Measurements from ENCODE around the gene EVI5.
"Not testable (repeated sequence)": the region's sequence is repeated elsewhere in the genome, so short reads cannot be mapped to it uniquely, and the experiment has no call there.

EVI5 gene

DNA sequence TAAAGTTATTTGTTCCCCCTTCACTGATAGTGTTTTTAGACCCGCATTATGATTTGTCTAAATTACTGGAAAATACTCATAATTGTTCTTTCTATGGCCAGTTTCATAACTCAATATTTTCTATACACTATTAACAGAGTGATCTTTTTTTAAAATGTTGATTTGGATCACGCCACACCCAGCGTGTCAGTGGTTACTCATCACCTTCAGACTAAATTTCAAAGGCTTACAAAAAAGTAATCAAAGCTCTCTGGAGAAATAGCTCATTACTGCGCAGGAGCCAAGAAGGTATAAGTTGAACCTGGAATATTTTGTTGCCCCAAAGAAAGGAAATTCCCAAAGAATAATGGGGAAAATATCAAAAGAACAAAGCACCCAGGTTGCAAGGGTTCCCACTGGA is 104.9 kb downstream of the EVI5 start:
- no peak for DNase-seq

DNA sequence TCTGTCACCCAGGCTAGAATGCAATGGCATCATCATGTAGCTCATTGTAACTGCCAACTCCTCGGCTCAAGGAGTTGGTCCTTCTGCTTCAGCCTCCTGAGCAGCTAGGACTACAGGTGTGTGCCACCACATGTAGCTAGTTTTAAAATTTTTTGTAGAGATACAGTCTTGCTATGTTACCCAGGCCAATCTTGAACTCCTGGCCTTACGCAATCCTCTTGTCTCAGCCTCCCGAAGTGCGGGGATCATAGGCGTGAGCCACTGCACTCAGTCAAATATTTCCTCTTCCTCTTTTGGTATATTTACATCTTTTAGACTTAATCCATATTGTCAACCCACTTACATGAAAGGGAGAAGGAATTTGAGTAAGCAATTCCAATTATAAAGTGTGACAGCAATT is 121.1 kb downstream of the EVI5 start:
- DNase-seq = no peak

DNA sequence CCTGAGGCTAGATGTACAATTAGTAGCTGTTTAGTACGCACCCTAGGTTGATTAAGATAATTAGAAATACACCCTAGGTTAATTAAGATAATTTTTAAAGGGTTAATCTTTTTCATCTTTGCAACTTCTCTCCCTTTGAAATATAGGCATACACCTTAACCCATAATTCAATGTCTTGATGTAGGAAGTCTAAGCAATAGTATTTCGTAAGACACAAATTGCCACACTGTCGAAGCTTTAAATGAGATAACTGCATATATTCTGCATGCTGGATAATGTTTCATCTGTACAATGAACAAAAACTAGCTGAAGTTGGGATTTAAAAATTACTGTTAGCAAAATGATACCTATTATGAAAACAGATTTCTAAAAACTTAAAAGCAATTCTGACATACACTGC is 122.9 kb downstream of the EVI5 start:
- DNase-seq = no peak

DNA sequence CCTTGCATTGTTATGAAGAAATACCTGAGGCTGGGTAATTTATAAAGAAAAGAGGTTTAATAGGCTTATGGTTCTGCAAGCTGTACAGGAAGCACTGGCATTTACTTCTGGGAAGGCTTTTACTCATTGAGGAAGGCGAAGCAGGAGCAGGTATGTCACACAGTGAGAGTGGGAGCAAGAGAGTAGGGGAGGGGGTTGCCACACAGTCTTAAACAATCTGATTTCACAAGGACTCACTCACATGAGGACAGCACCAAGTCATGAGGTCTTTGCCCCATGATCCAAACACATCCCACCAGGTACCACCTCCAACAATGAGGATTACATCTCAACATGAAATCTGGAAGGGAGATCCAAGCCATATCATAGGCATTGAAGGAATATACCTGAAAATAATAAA is 127.2 kb downstream of the EVI5 start:
- DNase-seq = no peak

DNA sequence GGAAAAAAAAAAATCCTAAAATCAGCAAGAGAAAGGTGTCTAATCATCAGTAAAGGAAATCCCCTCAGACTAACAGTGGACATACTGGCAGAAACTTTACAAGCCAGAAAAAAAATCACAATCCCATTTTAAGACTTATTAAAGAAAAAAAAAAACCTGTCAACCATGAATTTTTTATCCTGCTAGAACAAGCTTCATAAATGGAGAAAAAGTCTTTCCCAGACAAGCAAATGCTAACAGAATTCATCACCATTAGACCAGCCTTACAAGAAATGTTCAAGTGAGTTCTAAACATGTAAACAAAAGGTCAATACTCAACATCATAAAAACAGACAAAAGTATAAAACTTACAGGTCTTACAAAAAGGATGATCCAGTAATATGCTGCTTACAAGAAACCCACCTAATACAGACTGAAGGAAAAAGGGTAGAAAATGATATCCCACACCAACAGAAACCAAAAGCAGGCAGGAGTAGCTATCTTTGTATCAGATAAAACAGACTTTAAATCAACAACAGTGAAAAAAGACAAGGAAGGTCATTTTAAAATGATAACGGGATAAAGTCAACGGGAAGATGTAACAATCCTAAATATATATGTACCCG is 129.6 kb downstream of the EVI5 start:
- DNase-seq = no peak

DNA sequence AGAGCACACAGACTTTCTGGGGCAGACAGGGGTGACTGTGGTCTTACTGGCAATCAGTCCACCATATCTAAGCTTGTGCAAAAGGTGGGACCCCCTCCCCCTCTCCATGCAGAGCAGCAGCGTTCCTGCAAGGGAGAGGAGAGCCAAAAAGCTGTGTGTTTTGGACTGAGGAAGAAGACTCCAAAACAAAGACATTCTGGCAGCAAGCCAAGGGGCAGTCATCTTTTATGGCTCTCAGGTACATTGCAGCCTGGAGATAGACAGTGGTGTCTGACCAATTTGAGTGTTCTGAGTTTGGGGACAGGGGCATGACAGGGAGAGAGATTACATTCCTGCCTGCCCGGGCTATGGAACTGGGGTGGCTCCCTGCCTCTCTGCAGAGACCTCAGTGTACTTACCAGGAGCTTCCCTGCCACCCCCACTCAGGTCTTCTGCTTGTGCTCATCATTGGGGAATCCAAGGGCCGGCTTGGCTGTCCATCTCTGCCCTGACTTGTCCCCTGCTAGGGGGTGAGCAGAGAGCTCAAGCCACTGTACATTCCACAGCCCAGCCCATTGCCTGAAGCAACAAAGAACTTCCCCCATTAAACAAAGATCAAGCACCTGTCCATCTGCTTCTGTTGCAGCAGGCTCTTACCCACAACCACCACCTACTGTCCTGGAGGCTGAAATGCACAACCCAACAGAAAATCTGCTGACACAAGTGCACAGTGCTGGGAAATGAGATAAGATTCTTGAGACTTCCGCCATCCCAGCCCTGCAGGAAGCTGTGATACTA is 131.1 kb downstream of the EVI5 start:
- no peak for DNase-seq

DNA sequence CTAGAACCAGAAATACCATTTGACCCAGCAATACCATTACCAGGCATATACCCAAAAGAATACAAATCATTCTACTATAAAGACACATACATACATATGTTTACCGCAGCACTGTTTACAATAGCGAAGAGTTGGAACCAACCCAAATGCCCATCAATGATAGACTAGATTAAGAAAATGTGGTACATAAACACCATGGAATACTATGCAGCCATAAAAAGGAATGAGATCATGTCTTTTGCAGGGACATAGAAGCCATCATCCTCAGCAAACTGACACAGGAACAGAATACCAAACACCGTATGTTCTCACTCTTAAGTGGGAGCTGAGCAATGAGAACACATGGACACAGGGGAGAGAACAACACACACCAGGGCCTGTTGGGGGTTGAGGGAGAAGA is 144.2 kb downstream of the EVI5 start:
- not testable (repeated sequence) for DNase-seq

DNA sequence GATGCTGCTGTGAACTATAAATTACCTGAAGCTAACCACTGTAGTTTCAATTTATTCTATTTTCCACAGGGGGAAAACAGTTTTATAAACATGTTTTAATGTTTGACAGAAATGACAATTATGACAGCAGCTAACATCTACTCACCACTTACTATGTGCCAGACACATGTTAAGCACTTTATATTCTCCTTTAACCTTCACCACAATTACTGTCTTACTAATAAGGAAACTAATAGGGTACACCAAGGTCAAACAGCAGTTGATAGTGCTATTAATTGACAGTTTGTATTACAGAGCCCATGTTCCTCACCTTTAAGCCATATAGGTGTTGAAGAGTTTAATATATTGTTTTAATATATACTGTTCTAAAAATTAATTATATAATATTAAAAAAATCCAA is 146.4 kb downstream of the EVI5 start:
- no peak for DNase-seq

DNA sequence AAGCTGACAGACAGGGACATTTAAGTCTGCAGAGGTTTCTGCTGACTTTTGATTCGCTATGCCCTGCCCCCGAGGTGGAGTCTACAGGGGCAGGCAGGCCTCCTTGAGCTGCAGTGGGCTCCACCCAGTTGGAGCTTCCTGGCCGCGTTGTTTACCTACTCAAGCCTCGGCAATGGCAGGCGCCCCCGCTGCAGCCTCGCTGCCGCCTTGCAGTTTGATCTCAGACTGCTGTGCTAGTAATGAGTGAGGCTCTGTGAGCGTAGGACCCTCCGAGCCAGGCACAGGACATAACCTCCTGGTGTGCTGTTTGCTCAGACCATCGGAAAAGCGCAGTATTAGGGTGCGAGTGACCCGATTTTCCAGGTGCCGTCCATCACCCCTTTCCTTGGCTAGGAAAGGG is 149.7 kb downstream of the EVI5 start:
- DNase-seq = not testable (repeated sequence)

DNA sequence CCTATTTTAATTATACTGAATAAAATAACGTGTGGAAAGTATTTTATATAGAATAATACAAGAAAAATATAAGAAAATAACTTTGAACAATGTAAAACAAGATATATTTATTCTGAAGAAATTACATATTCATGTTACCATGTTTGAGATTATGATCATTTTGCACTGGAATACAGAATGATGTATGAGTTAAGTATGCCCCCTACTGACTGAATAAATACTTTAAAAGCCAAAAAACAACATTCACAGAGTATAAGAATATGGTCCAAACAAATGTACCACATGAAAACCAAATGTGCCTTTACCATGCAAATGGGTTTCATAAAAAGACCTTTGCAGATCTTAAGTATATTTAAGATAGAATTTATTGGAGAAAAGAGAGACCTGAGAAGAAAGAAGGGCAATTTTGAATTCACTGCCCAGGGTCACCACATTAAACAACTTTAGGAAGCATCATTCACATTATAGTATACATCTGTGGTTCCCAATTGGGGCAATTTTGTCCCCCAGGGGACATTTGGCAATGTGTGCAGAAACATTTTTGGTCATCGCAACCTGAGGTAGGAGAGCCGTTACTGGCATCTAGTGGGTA is 161.6 kb downstream of the EVI5 start:
- DNase-seq = peak in 1 of 2 experiments; percentile 35

DNA sequence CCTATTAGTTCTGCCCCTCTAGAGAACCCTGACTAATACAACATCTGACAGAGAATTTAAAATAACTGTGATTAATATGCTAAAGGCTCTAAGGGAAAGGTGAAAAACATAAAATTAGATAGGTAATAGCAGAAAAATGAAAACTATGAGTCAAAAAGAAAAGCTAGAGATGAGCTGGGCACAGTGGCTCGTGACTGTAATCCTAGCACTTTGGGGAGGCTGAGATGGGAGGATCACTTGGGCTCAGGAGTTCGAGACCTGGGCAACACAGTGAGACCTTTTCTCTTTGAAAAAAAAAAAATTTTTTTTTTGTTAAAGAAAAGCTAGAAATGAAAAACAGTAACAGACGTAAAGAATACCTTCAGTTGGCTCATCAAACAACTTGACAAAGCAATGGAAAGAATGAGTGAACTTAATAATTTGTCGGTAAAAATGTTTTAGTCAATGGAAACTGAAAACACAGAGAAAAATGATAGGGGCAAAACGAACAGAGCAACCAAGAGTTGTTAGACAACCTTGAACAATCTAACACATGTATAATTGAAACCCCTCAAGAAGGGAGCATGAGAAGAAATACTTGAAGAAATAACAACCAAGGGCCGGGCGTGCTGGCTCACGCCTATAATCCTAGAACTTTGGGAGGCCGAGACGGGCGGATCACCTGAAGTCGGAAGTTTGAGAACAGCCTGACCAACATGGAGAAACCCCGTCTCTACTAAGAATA is 165.3 kb downstream of the EVI5 start:
- DNase-seq = no peak

DNA sequence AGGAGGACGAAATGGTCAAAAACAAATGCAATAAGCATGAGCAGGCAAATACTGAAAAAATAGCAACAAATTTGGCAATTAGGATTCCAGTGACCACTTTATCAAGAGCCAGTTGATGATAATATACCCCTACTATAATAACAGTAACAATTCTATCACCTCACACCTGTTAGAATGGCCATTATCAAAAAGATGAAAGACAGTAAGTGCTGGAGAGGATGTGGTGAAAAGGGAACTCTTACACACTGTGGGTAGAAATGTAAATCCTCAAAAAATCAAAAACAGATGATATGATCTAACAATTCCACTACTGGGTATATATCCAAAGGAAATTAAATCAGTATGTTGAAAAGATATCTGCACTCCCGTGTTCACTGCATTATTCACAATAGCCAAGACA is 183.9 kb downstream of the EVI5 start:
- DNase-seq = no peak

DNA sequence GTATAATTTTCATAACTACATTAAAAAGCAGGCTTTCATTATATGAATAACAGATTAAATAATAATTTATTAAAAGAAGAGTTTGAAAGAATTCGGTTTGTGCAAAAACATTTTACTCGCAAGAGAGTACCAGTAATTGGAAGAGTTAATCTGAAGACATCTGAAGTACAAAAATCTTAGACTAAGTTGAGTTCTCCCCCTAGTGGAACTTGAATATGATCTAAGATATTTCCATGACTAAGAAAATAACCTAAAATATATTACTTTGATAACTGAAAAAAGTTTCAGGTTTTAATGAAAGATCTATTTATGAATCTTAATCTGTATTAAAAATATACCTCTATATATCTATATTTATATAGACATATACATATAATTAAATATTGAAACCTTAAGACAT is 185.7 kb downstream of the EVI5 start:
- DNase-seq = peak in 1 of 2 experiments; percentile 55

DNA sequence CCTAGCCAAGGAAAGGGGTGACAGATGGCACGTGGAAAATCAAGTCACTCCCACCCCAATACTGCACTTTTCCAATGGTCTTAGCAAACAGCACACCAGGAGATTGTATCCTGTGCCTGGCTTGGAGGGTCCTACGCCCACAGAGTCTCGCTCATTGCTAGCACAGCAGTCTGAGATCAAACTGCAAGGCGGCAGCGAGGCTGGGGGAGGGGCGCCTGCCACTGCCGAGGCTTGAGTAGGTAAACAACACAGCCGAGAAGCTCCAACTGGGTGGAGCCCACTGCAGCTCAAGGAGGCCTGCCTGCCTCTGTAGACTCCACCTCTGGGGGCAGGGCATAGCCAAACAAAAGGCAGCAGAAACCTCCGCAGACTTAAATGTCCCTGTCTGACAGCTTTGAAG is 195.5 kb downstream of the EVI5 start:
- DNase-seq = not testable (repeated sequence)

DNA sequence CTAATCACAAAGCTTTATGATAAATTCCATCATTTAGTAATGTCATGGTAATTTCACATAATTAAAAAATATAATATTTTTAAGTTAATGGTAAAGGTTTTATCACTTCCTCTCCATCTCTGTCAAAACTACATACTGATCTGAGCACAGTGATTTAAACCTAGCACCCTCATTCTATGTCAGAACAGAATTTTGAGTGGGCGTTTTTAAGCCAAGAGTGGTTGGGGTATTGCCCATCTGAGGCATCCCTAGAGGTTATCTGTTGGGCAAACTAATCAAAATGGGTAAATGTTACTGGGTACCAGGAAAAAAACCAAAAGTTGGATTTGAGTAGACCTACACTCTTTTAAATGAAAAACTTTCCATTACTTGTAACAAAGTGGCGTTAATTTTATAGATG is 197.5 kb downstream of the EVI5 start:
- no peak for DNase-seq

DNA sequence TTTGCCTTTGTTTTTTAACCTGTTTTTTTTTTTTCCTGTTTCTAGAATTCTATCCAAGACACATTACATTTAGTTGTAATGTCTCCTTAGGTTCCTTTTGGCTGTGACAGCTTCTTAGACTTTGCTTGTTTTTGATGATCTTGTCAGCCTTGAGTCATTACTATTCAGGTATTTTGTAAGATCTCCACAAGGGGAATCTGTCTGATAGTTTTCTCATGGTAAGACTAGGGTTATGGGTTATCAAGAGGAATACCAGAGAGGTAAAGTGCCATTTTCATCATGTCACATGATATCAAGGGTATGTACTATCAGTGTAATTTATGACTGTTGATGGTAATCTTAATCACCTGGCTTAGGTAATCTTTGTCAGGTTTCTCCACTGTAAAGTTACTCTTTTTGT is 199.1 kb downstream of the EVI5 start:
- DNase-seq = no peak

DNA sequence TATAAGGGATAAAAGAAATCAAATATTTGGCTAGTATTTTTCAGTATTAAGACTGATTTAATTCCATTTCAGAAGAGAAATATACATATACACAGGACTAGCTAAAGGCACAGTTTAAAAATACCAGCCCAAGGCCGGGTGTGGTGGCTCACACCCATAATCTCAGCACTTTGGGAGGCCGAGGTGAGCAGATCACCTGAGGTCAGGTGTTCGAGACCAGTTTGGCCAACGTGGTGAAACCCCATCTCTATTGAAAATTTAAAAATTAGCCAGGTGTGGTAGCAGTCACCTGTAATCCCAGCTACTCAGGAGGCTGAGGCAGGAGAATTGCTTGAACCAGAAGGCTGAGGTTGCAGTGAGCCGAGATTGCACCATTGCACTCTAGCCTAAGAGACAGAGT is 200.1 kb downstream of the EVI5 start:
- not testable (repeated sequence) for DNase-seq

DNA sequence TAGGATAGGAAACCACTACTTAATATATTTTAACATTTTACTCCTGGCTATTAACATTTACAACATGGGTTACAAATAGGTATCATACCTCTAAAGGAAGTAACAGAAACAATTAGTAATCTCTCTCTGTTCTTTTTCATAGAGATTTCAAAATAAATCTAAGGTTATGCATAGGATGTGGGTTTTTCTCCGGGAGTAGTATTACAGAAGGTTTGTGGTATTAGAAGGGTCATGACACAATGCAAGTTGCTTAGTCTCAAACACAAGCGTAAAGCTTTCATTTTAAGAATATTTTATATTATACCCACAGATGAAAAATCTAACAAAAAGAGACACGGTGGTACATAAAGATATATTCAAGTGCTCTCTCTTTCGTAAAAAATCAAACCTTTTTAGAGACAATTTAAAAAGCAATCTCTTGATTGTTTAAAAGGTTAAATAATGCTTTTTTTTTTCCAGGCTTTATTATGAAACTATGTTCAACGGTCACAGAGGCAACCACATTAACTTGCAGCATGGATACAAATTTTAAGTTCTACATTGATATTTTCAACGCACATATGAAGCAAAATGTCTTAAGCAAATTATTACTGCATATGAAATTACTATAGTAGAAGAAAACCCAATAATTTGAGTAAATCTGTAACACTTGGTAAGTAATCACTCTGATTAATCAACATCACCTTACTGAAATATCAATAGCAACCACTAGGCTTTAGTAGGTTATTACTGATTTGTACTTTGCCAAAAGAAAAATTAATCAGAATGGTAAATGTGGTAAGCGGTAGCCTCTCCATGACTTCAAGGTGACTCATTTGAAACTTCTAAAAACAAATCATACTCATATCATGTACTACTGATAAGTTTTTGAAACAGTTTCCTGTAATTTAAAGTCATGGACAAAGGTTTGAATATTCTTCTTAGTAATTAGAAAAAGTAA is 200.8 kb downstream of the EVI5 start:
- peak in 1 of 2 experiments; percentile 81 for DNase-seq

DNA sequence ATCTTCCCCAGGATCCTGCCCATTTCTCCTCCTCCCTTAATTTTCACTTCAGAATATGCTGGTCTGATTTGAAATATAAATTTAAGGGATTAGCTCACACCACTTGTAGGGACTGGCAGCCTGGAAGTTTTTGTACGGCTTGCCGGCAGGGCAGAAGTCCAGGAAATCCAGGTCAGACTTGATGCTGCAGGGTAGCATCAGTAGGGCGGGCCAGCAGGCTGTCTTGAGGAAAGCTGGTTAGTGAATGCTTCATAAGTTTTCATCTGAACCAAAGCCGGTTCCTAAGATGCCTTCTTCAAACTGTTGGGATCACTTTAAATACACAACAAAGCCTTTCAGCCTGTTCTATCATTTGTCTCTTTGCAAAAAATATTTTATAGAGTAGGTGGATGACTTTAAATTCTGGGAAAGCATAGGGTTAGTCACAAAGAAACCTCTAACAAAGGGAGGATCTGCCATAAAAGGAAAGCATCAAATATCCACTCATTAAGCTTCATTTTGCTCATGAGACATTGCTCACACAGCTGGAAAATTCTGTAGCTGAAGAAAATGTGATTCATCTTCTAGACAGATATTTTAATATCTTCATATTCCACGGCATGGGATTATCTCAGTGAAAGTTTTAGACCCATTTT is 207.5 kb downstream of the EVI5 start:
- no peak for DNase-seq

DNA sequence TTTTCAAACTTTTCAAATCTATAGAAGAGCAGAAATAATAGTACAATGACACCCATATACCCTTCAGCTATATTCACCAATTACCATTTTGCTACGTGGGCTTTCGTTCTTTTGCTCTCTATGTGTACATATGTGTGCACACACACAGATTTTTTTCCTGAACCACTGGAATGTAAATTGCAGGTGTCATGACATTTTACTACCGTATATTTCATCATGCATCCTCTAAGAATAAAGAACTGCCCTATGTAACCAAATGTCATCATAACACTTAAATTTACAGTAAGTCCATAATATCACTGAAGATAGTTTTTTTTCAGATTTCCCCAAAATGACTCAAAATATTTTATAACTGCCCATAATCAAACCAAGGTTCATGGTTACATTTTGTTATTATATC is 209.8 kb downstream of the EVI5 start:
- DNase-seq = no peak

DNA sequence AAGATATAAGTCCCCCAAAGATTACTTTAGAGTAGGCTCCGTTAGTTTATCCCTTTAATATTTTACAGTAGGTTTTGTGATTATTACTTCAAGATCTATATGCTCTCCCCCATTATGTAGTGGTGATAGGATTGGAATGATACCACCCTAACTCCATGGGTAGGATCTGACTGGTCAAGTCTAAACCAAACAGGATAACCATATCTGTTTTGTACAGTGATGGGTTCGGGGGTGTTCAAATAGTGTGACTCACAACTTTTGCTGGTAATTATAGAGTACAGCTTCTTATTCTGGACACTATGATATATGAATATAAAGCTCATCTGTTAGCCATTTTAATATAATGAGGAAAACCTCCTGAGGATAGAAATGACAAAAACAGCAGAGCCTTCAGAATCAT is 212.4 kb downstream of the EVI5 start:
- no peak for DNase-seq

DNA sequence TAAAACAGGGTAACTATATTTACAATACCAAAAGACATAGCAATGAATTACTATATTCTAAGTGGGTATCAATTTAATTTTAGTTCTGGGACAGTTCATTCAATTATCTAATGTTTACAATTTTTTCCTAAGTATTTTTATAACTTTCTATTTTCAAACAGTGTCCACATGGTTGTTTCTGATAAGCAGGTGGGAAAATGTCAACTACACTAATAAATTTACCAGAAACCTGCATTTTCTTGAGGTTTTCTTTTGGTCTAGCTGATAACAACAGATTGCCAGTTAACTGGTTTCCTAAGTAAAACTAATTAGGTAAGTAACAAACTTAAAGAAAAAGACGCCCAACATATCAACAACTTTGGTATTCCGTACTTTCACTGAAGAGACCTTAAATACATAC is 213.3 kb downstream of the EVI5 start:
- DNase-seq = no peak

Data from SW 1271 (cell line).